H1 (cell line): ENCODE measurements around the gene RFXAP. TPM values are rescaled to one million over a fixed set of nuclear protein-coding genes. Genes with fewer than 3 reads are reported as not detected.

Experiments used
- CTCF ChIA-PET: fragments of 300-600 bp; sonication (Branson Sonifier 250); formaldehyde crosslinking; loops from one replicate; lab custom pipeline; 2021; ENCODE audit not compliant: partially characterized antibody; lab: Charles Lee
- POLR2A ChIA-PET: fragments of 300-600 bp; sonication (Branson Sonifier 250); formaldehyde crosslinking; loops from one replicate; lab custom pipeline; 2021; ENCODE audit warnings: inconsistent platforms; ENCODE audit not compliant: partially characterized antibody; lab: Charles Lee
- DNase-seq, 2 experiments: peaks; one replicate each; pipeline versions ENCODE4 v3.0.0 to v3.0.0-alpha.2; 2010 to 2022; ENCODE audit warnings: low spot score in 2 of 2, low read depth in 1 of 2, mixed read lengths in 1 of 2
- FAIRE-seq: peaks from 2 replicates; lab custom pipeline; 2011; peaks lifted over from hg19 to GRCh38; lab: Jason Lieb, UNC
- H2AFZ ChIP-seq: 2 replicates; pipeline ENCODE4 v1.8.1; 2012; ENCODE audit warnings: low read length, inconsistent platforms
- H2AK5ac ChIP-seq: 2 replicates; pipeline ENCODE4 v1.6.1; 2013; ENCODE audit warnings: low read depth, low read length
- H2BK120ac ChIP-seq: replicated peaks from 2 replicates; pipeline ENCODE3; 2013; ENCODE audit warnings: low read depth, low read length, inconsistent platforms
- H2BK12ac ChIP-seq: 2 replicates; pipeline ENCODE4 v1.6.1; 2013; ENCODE audit warnings: low read depth, low read length
- H2BK15ac ChIP-seq: 2 replicates; pipeline ENCODE4 v1.6.1; 2013; ENCODE audit warnings: low read length
- H2BK20ac ChIP-seq: 2 replicates; pipeline ENCODE4 v1.6.1; 2013; ENCODE audit warnings: low read length
- H2BK5ac ChIP-seq: 2 replicates; pipeline ENCODE4 v1.6.1; 2013; ENCODE audit warnings: low read depth, low read length
- H3K14ac ChIP-seq: 2 replicates; pipeline ENCODE4 v1.6.1; 2013; ENCODE audit warnings: inconsistent platforms; ENCODE audit not compliant: insufficient read length
- H3K18ac ChIP-seq: 2 replicates; pipeline ENCODE4 v1.6.1; 2013; ENCODE audit warnings: low read length; ENCODE audit errors: extremely low read depth
- H3K23ac ChIP-seq: 2 replicates; pipeline ENCODE4 v1.6.1; 2013; ENCODE audit warnings: inconsistent platforms; ENCODE audit not compliant: insufficient read length
- H3K23me2 ChIP-seq: 2 replicates; pipeline ENCODE4 v1.6.1; 2013; ENCODE audit warnings: low read depth, low read length
- H3K27ac ChIP-seq: 2 replicates; pipeline ENCODE4 v1.6.1; 2011; ENCODE audit warnings: low read depth, low read length, inconsistent platforms
- H3K27me3 ChIP-seq, 4 experiments: replicated peaks in 1 of 4; 1 replicate in 1 of 4; 2 replicates in 3 of 4; pipeline versions ENCODE4 v1.6.1 to v1.8.1; 2011 to 2013; ENCODE audit warnings: low read length in 3 of 4, mild to moderate bottlenecking in 3 of 4, inconsistent platforms in 2 of 4, mixed read lengths in 2 of 4, moderate library complexity in 1 of 4; ENCODE audit not compliant: control insufficient read depth in 3 of 4, insufficient read depth in 3 of 4; ENCODE audit errors: extremely low read depth in 1 of 4
- H3K36me3 ChIP-seq, 4 experiments: 2 replicates each; pipeline versions ENCODE4 v1.6.1 to v1.8.1; 2011 to 2013; ENCODE audit warnings: mild to moderate bottlenecking in 4 of 4, low read length in 3 of 4, moderate library complexity in 2 of 4, control low read depth in 1 of 4, inconsistent platforms in 1 of 4; ENCODE audit not compliant: insufficient read depth in 4 of 4, control insufficient read depth in 2 of 4
- H3K4ac ChIP-seq: replicated peaks from 2 replicates; pipeline ENCODE3; 2013; ENCODE audit warnings: low read length, low read depth, mixed read lengths, inconsistent platforms; ENCODE audit not compliant: insufficient read length
- H3K4me1 ChIP-seq, 4 experiments: replicated peaks in 1 of 4; 1 replicate in 1 of 4; 2 replicates in 3 of 4; pipeline versions ENCODE4 v1.6.1 to v1.8.1; 2011 to 2013; ENCODE audit warnings: low read length in 3 of 4, inconsistent platforms in 2 of 4, mixed read lengths in 1 of 4; ENCODE audit not compliant: insufficient read depth in 4 of 4, control insufficient read depth in 3 of 4
- H3K4me2 ChIP-seq, 2 experiments: 2 replicates each; pipeline versions ENCODE4 v1.6.1 to v1.8.1; 2011 to 2013; ENCODE audit warnings: low read depth in 2 of 2, low read length in 2 of 2, control low read depth in 1 of 2, inconsistent platforms in 1 of 2, mild to moderate bottlenecking in 1 of 2; ENCODE audit not compliant: insufficient read depth in 1 of 2
- H3K4me3 ChIP-seq, 4 experiments: fragments of 200-600, 300-600 bp in 1 of 4; sonication (generic), shearing (Covaris generic), sonication (Bioruptor Twin) in 1 of 4; 2 replicates each; pipeline versions ENCODE4 v1.5.1 to v1.8.1; 2011 to 2016; ENCODE audit warnings: low read length in 4 of 4, low read depth in 3 of 4, control low read depth in 2 of 4, inconsistent platforms in 2 of 4, mild to moderate bottlenecking in 2 of 4, mixed read lengths in 1 of 4, moderate library complexity in 1 of 4; ENCODE audit not compliant: insufficient read depth in 2 of 4; ENCODE audit errors: extremely low read depth in 1 of 4
- H3K56ac ChIP-seq: replicated peaks from 2 replicates; pipeline ENCODE3; 2013; ENCODE audit warnings: low read depth, mild to moderate bottlenecking, mixed read lengths, low read length, inconsistent platforms; ENCODE audit not compliant: insufficient read length
- H3K79me1 ChIP-seq: 2 replicates; pipeline ENCODE4 v1.6.1; 2013; ENCODE audit warnings: low read depth, low read length, control low read depth
- H3K79me2 ChIP-seq, 2 experiments: 2 replicates each; pipeline versions ENCODE4 v1.6.1 to v1.8.1; 2012 to 2013; ENCODE audit warnings: low read length in 2 of 2, mild to moderate bottlenecking in 2 of 2, inconsistent platforms in 1 of 2; ENCODE audit not compliant: insufficient read depth in 2 of 2, control insufficient read depth in 1 of 2
- H3K9ac ChIP-seq, 4 experiments: replicated peaks in 1 of 4; 1 replicate in 1 of 4; 2 replicates in 3 of 4; pipeline versions ENCODE4 v1.6.1 to v1.8.1; 2011 to 2013; ENCODE audit warnings: low read depth in 3 of 4, low read length in 3 of 4, control low read depth in 2 of 4, mild to moderate bottlenecking in 2 of 4, moderate library complexity in 2 of 4, inconsistent platforms in 1 of 4; ENCODE audit errors: extremely low read depth in 1 of 4
- H3K9me3 ChIP-seq, 2 experiments: 2 replicates each; pipeline versions ENCODE4 v1.6.1 to v1.8.1; 2012 to 2013; ENCODE audit warnings: mild to moderate bottlenecking in 2 of 2, moderate library complexity in 2 of 2, control low read depth in 1 of 2, inconsistent platforms in 1 of 2, low read depth in 1 of 2, low read length in 1 of 2, mixed read lengths in 1 of 2; ENCODE audit not compliant: insufficient read depth in 2 of 2
- H4K20me1 ChIP-seq, 2 experiments: replicated peaks in 1 of 2; 2 replicates each; pipeline versions ENCODE3 to v1.8.1; 2011 to 2013; ENCODE audit warnings: inconsistent platforms in 2 of 2, low read length in 2 of 2, mild to moderate bottlenecking in 1 of 2; ENCODE audit not compliant: insufficient read depth in 2 of 2, control insufficient read depth in 1 of 2
- H4K5ac ChIP-seq: 2 replicates; pipeline ENCODE4 v1.6.1; 2013; ENCODE audit warnings: low read length, low read depth, mixed read lengths, inconsistent platforms; ENCODE audit not compliant: insufficient read length
- H4K8ac ChIP-seq: 2 replicates; pipeline ENCODE4 v1.8.0; 2013; ENCODE audit warnings: mild to moderate bottlenecking, moderate library complexity, low read length, inconsistent platforms; ENCODE audit not compliant: insufficient read depth; ENCODE audit errors: extremely low read depth
- H4K91ac ChIP-seq: replicated peaks from 2 replicates; pipeline ENCODE3; 2013; ENCODE audit warnings: low read length, mixed read lengths, inconsistent platforms; ENCODE audit not compliant: insufficient read length
- ASH2L ChIP-seq: fragments of 200-600, 300-600 bp; sonication (generic); IDR thresholded peaks from one replicate; pipeline ENCODE4 v1.7.1; 2017; ENCODE audit warnings: low read length
- BACH1 ChIP-seq: IDR thresholded peaks from 2 replicates; pipeline ENCODE4 v1.6.1; 2012; ENCODE audit warnings: low read length, improper control_type of control experiment
- CEBPB ChIP-seq: IDR thresholded peaks from 2 replicates; pipeline ENCODE4 v1.6.1; 2012; ENCODE audit warnings: low read depth, low read length
- JUND ChIP-seq: IDR thresholded peaks from 2 replicates; pipeline ENCODE4 v1.6.1; 2011; ENCODE audit warnings: mild to moderate bottlenecking, improper control_type of control experiment, low read length
- MAX ChIP-seq: IDR thresholded peaks from 2 replicates; pipeline ENCODE4 v1.6.1; 2012; ENCODE audit warnings: inconsistent platforms
- PHF8 ChIP-seq: fragments of 200-600 bp; sonication (generic); conservative IDR thresholded peaks from 2 replicates; pipeline ENCODE4 v1.7.1; 2012; ENCODE audit warnings: low read depth, mild to moderate bottlenecking, inconsistent platforms, low read length, moderate library complexity
- POLR2A ChIP-seq, 2 experiments: IDR thresholded peaks; 1 replicate in 1 of 2; 2 replicates in 1 of 2; pipeline ENCODE4 v1.6.1; 2011; ENCODE audit warnings: low read depth in 2 of 2, low read length in 2 of 2, mild to moderate bottlenecking in 2 of 2; ENCODE audit errors: control extremely low read depth in 1 of 2
- RXRA ChIP-seq: IDR thresholded peaks from 2 replicates; pipeline ENCODE4 v1.6.1; 2011; ENCODE audit warnings: low read depth, mild to moderate bottlenecking, low read length, moderate library complexity; ENCODE audit not compliant: insufficient read depth
- SIRT6 ChIP-seq: IDR thresholded peaks from one replicate; pipeline ENCODE4 v1.7.1; 2012; ENCODE audit warnings: low read length, inconsistent platforms
- SRF ChIP-seq: IDR thresholded peaks from 2 replicates; pipeline ENCODE4 v1.6.1; 2011; ENCODE audit warnings: mild to moderate bottlenecking, low read depth, low read length, moderate library complexity
- SUZ12 ChIP-seq: fragments of 200-600 bp; sonication (generic); IDR thresholded peaks from 2 replicates; pipeline ENCODE4 v1.6.1; 2012; ENCODE audit warnings: mild to moderate bottlenecking, inconsistent platforms, low read length, moderate library complexity, mixed read lengths
- TEAD4 ChIP-seq: IDR thresholded peaks from 2 replicates; pipeline ENCODE4 v1.6.1; 2012; ENCODE audit warnings: low read depth, low read length, inconsistent platforms, mixed read lengths
- USF2 ChIP-seq: IDR thresholded peaks from 2 replicates; pipeline ENCODE4 v1.6.1; 2011; ENCODE audit warnings: low read length, improper control_type of control experiment
- YY1 ChIP-seq: IDR thresholded peaks from 2 replicates; pipeline ENCODE4 v1.6.1; 2011; ENCODE audit warnings: low read depth, mild to moderate bottlenecking, low read length
- ZNF274 ChIP-seq: IDR thresholded peaks from 2 replicates; pipeline ENCODE4 v1.7.0; 2012; ENCODE audit warnings: low read length, borderline replicate concordance; ENCODE audit errors: extremely low read depth
- WGBS, 2 experiments: shearing (Covaris generic) in 1 of 2; methylation state at CpG; one replicate each; pipeline versions ENCODE4 v1.1.6 to v1.1.7; 2013 to 2015; ENCODE audit warnings: low lambda C conversion rate in 2 of 2, mixed read lengths in 2 of 2, inconsistent platforms in 1 of 2, low coverage in 1 of 2, missing lambda C conversion rate in 1 of 2; ENCODE audit not compliant: insufficient replicate concordance in 2 of 2, insufficient coverage in 1 of 2, insufficient read length in 1 of 2; ENCODE audit errors: extremely low coverage in 1 of 2, missing lambda C conversion rate in 1 of 2; 5-methylcytosine and 5-hydroxymethylcytosine counted together
- polyA plus RNA-seq, 7 experiments: library from polyadenylated mRNA; depleted of rRNA in 3 of 7; stranded (reverse) in 5 of 7; unstranded in 2 of 7; fragments of >200 nt in 5 of 7; fragments of 200-250 nt in 2 of 7; gene quantifications; 1 replicate in 5 of 7; 2 replicates in 1 of 7; 4 replicates in 1 of 7; pipeline versions ENCODE4 v1.2.1 to v1.2.3, GENCODE V29; 2011 to 2013; ENCODE audit warnings: missing spikeins in 2 of 7, mixed read lengths in 2 of 7
- total RNA-seq: library from RNA; stranded (reverse); fragmentation: NEBNext Ultra II Directional; extraction: Animal tissue kit (Norgen Biotek cat#: 25700); gene quantifications from 2 replicates; pipeline ENCODE4 v1.2.1, GENCODE V29; 2021

The RFXAP gene
- total and polyA plus RNA-seq, 2 of the 8 experiments (the other 6 are each of a cell fraction or from before 2014, with no cell fraction given) = 5.2 to 11.5 TPM

- no peak overlapping the region for H2BK5ac ChIP-seq
- no peak overlapping the region for H3K23ac ChIP-seq
- no peak overlapping the region for H2AFZ ChIP-seq
- H3K18ac ChIP-seq = no peak overlapping the region
- no peaks in the 10 kb centered on the region for H4K20me1 ChIP-seq
- no peaks in the 10 kb centered on the region for H3K79me2 ChIP-seq
- H3K9me3 ChIP-seq = no peaks in the 10 kb centered on the region
- DNase-seq (no peak), FAIRE-seq (no peak)
- no peak overlapping the region for H3K27ac ChIP-seq
- no peak overlapping the region for H2BK20ac ChIP-seq
- H2BK12ac ChIP-seq = no peak overlapping the region
- H3K14ac ChIP-seq = no peak overlapping the region
- H3K79me1 ChIP-seq = no peaks in the 10 kb centered on the region; the same call in 1 of the 2 replicates
- no peak overlapping the region for H3K4me2 ChIP-seq
- H3K36me3 ChIP-seq = peaks cover 0 to 13% (median 2%) of the 10 kb centered on the region in 4 experiments; a peak in 3 of 8 replicates
- no peak overlapping the region for H2AK5ac ChIP-seq
- no peak overlapping the region for H3K9ac ChIP-seq
- H3K4me3 ChIP-seq = no peak overlapping the region
- no peaks in the 10 kb centered on the region for H3K4me1 ChIP-seq
- H2BK120ac ChIP-seq = no peak overlapping the region
- no peaks in the 10 kb centered on the region for H3K27me3 ChIP-seq
- no peak overlapping the region for H4K91ac ChIP-seq
- no peak overlapping the region for H3K56ac ChIP-seq
- H2BK15ac ChIP-seq = no peak overlapping the region
- ChIA-PET CTCF (interaction anchor here (0.8 to 1.7 kb wide), 8 partner anchors 11 to 410 kb away, joined by 3 to 10 read pairs (median 4); no protein-coding TSS in a partner anchor), POLR2A (interaction anchor here (0.7 kb wide), 1 partner anchor 10 kb away, joined by 3 read pairs; no protein-coding TSS in a partner anchor)
- no peak overlapping the region for H4K8ac ChIP-seq
- 0% methylated on average over 1 of the region's 1 CpG; no CpG with 5 or more reads in 1 of the 2 experiments for WGBS, 2 experiments
- H4K5ac ChIP-seq = no peak overlapping the region
- no peak overlapping the region for H3K4ac ChIP-seq
- no peaks in the 10 kb centered on the region; the same call in 1 of the 2 replicates for H3K23me2 ChIP-seq
- TF ChIP-seq MAX = no peak
- no peak for TF ChIP-seq ZNF274
- TF ChIP-seq JUND = no peak
- TF ChIP-seq USF2 = no peak
- no peak for TF ChIP-seq PHF8
- TF ChIP-seq TEAD4 = no peak
- no peak for TF ChIP-seq YY1
- no peak for TF ChIP-seq SIRT6
- TF ChIP-seq SRF = no peak
- no peak for TF ChIP-seq POLR2A (IDR thresholded peaks at IDR 0.05; ENCODE audit: control extremely low read depth in 1 of 2, low read depth in 2 of 2, low read length in 2 of 2)
- TF ChIP-seq BACH1 = no peak
- TF ChIP-seq RXRA = no peak
- no peak for TF ChIP-seq CEBPB
- no peak for TF ChIP-seq ASH2L
- no peak for TF ChIP-seq SUZ12
These were observed 10.7 kb downstream of the RFXAP start for GRCh38 chr13:36829753-36830152.
